Activated naive CD8-positive, alpha-beta T cell (primary cell): ENCODE data around the gene CDH19.

ENCODE experiments used
- H3K27ac Mint-ChIP-seq: one replicate; pipeline ENCODE4 v1.8.0; 2021; ENCODE audit warnings: mixed read lengths
- H3K27me3 Mint-ChIP-seq: one replicate; pipeline ENCODE4 v1.8.0; 2021; ENCODE audit warnings: mixed read lengths
- H3K36me3 Mint-ChIP-seq: one replicate; pipeline ENCODE4 v1.8.0; 2021; ENCODE audit warnings: mixed read lengths
- H3K4me1 Mint-ChIP-seq: one replicate; pipeline ENCODE4 v1.8.0; 2021; ENCODE audit warnings: low read depth, mixed read lengths
- H3K4me3 Mint-ChIP-seq: one replicate; pipeline ENCODE4 v1.8.0; 2021; ENCODE audit warnings: mild to moderate bottlenecking, mixed read lengths
- H3K9me3 Mint-ChIP-seq: one replicate; pipeline ENCODE4 v1.8.0; 2021; ENCODE audit warnings: low read depth, mixed read lengths

CDH19 gene

GRCh38 chr18:66607632-66608031, 3.7 kb upstream of the CDH19 start:
- Mint-ChIP-seq H3K36me3 (no peaks in the 10 kb centered on the region), H3K4me3 (no peak overlapping the region), H3K27me3 (no peaks in the 10 kb centered on the region), H3K9me3 (no peaks in the 10 kb centered on the region), H3K27ac (no peak overlapping the region), H3K4me1 (no peaks in the 10 kb centered on the region)

- H3K4me3 Mint-ChIP-seq: no peak overlapping the region
- H3K9me3 Mint-ChIP-seq: peaks cover 5% of the 10 kb centered on the region
- H3K4me1 Mint-ChIP-seq: no peaks in the 10 kb centered on the region
- no peak overlapping the region for H3K27ac Mint-ChIP-seq
- no peaks in the 10 kb centered on the region for H3K27me3 Mint-ChIP-seq
- H3K36me3 Mint-ChIP-seq: no peaks in the 10 kb centered on the region
Measured at GRCh38 chr18:66601649-66602048, 2.2 kb downstream of the CDH19 start.

- Mint-ChIP-seq H3K9me3 (peaks cover 5% of the 10 kb centered on the region), H3K4me3 (no peak overlapping the region), H3K36me3 (no peaks in the 10 kb centered on the region), H3K4me1 (no peaks in the 10 kb centered on the region), H3K27ac (no peak overlapping the region), H3K27me3 (no peaks in the 10 kb centered on the region)
Measured at GRCh38 chr18:66599190-66599589, 4.7 kb downstream of the CDH19 start.

- Mint-ChIP-seq H3K4me1 (no peaks in the 10 kb centered on the region), H3K27me3 (no peaks in the 10 kb centered on the region), H3K9me3 (peaks cover 6% of the 10 kb centered on the region), H3K27ac (no peak overlapping the region), H3K36me3 (no peaks in the 10 kb centered on the region), H3K4me3 (no peak overlapping the region)
Measured at GRCh38 chr18:66587430-66587829, 16.5 kb downstream of the CDH19 start.

GRCh38 chr18:66582211-66582610, 21.7 kb downstream of the CDH19 start:
- no peaks in the 10 kb centered on the region for H3K36me3 Mint-ChIP-seq
- peaks cover 3% of the 10 kb centered on the region for H3K9me3 Mint-ChIP-seq
- no peak overlapping the region for H3K4me3 Mint-ChIP-seq
- no peaks in the 10 kb centered on the region for H3K4me1 Mint-ChIP-seq
- H3K27ac Mint-ChIP-seq: no peak overlapping the region
- H3K27me3 Mint-ChIP-seq: no peaks in the 10 kb centered on the region

- Mint-ChIP-seq H3K4me1 (no peaks in the 10 kb centered on the region), H3K9me3 (peaks cover 8% of the 10 kb centered on the region), H3K27me3 (no peaks in the 10 kb centered on the region)
Measured at GRCh38 chr18:66575263-66575662, 28.6 kb downstream of the CDH19 start.

GRCh38 chr18:66571845-66572244, 32.0 kb downstream of the CDH19 start:
- no peaks in the 10 kb centered on the region for H3K27me3 Mint-ChIP-seq
- no peak overlapping the region for H3K4me3 Mint-ChIP-seq

More at GRCh38 chr18:66575263-66575662, 28.6 kb downstream of the CDH19 start:
- Mint-ChIP-seq H3K4me3 (no peak overlapping the region), H3K36me3 (no peaks in the 10 kb centered on the region), H3K27ac (no peak overlapping the region)

GRCh38 chr18:66566616-66567015, 37.3 kb downstream of the CDH19 start:
- Mint-ChIP-seq H3K9me3 (peaks cover 4% of the 10 kb centered on the region), H3K27ac (no peak overlapping the region), H3K4me3 (no peak overlapping the region), H3K36me3 (no peaks in the 10 kb centered on the region), H3K4me1 (no peaks in the 10 kb centered on the region), H3K27me3 (no peaks in the 10 kb centered on the region)

More at GRCh38 chr18:66571845-66572244, 32.0 kb downstream of the CDH19 start:
- H3K36me3 Mint-ChIP-seq: no peaks in the 10 kb centered on the region
- H3K27ac Mint-ChIP-seq: no peak overlapping the region
- H3K9me3 Mint-ChIP-seq: peaks cover 5% of the 10 kb centered on the region
- H3K4me1 Mint-ChIP-seq: no peaks in the 10 kb centered on the region

GRCh38 chr18:66564236-66564635, 39.7 kb downstream of the CDH19 start:
- peaks cover 4% of the 10 kb centered on the region for H3K9me3 Mint-ChIP-seq
- no peaks in the 10 kb centered on the region for H3K4me1 Mint-ChIP-seq
- no peak overlapping the region for H3K4me3 Mint-ChIP-seq
- H3K27ac Mint-ChIP-seq: no peak overlapping the region
- H3K36me3 Mint-ChIP-seq: no peaks in the 10 kb centered on the region
- no peaks in the 10 kb centered on the region for H3K27me3 Mint-ChIP-seq

- H3K36me3 Mint-ChIP-seq: no peaks in the 10 kb centered on the region
- H3K4me1 Mint-ChIP-seq: no peaks in the 10 kb centered on the region
- H3K9me3 Mint-ChIP-seq: peaks cover 4% of the 10 kb centered on the region
- no peak overlapping the region for H3K4me3 Mint-ChIP-seq
- H3K27me3 Mint-ChIP-seq: no peaks in the 10 kb centered on the region
- H3K27ac Mint-ChIP-seq: no peak overlapping the region
Measured at GRCh38 chr18:66562279-66562678, 41.6 kb downstream of the CDH19 start.

GRCh38 chr18:66560094-66560493, 43.8 kb downstream of the CDH19 start:
- Mint-ChIP-seq H3K9me3 (no peaks in the 10 kb centered on the region), H3K4me1 (no peaks in the 10 kb centered on the region), H3K36me3 (no peaks in the 10 kb centered on the region)

GRCh38 chr18:66558773-66559172, 45.1 kb downstream of the CDH19 start:
- Mint-ChIP-seq H3K4me1 (no peaks in the 10 kb centered on the region), H3K4me3 (no peak overlapping the region), H3K9me3 (no peaks in the 10 kb centered on the region), H3K36me3 (no peaks in the 10 kb centered on the region), H3K27me3 (no peaks in the 10 kb centered on the region), H3K27ac (no peak overlapping the region)

More at GRCh38 chr18:66560094-66560493, 43.8 kb downstream of the CDH19 start:
- Mint-ChIP-seq H3K4me3 (no peak overlapping the region), H3K27ac (no peak overlapping the region), H3K27me3 (no peaks in the 10 kb centered on the region)

- no peaks in the 10 kb centered on the region for H3K27me3 Mint-ChIP-seq
- no peak overlapping the region for H3K4me3 Mint-ChIP-seq
- no peaks in the 10 kb centered on the region for H3K36me3 Mint-ChIP-seq
- H3K27ac Mint-ChIP-seq: no peak overlapping the region
- no peaks in the 10 kb centered on the region for H3K4me1 Mint-ChIP-seq
- no peaks in the 10 kb centered on the region for H3K9me3 Mint-ChIP-seq
Measured at GRCh38 chr18:66557091-66557490, 46.8 kb downstream of the CDH19 start.

- Mint-ChIP-seq H3K27ac (no peak overlapping the region), H3K4me3 (no peak overlapping the region), H3K9me3 (no peaks in the 10 kb centered on the region), H3K4me1 (no peaks in the 10 kb centered on the region), H3K36me3 (no peaks in the 10 kb centered on the region), H3K27me3 (no peaks in the 10 kb centered on the region)
Measured at GRCh38 chr18:66555585-66555984, 48.3 kb downstream of the CDH19 start.

GRCh38 chr18:66553824-66554223, 50.1 kb downstream of the CDH19 start:
- no peaks in the 10 kb centered on the region for H3K27me3 Mint-ChIP-seq
- no peaks in the 10 kb centered on the region for H3K4me1 Mint-ChIP-seq
- H3K4me3 Mint-ChIP-seq: no peak overlapping the region
- no peaks in the 10 kb centered on the region for H3K9me3 Mint-ChIP-seq
- H3K27ac Mint-ChIP-seq: no peak overlapping the region
- no peaks in the 10 kb centered on the region for H3K36me3 Mint-ChIP-seq

GRCh38 chr18:66550366-66550765, 53.5 kb downstream of the CDH19 start:
- Mint-ChIP-seq H3K27ac (no peak overlapping the region), H3K4me3 (no peak overlapping the region), H3K27me3 (no peaks in the 10 kb centered on the region), H3K9me3 (peaks cover 6% of the 10 kb centered on the region), H3K36me3 (no peaks in the 10 kb centered on the region), H3K4me1 (no peaks in the 10 kb centered on the region)
